Adrenal gland (tissue), 12 donors: Measurements from ENCODE around the gene DIP2C. TPM values are rescaled to one million over a fixed set of nuclear protein-coding genes. Genes with fewer than 3 reads are reported as not detected.

Source experiments
- DNase-seq, 7 donors: peaks; one replicate each; pipeline ENCODE4 v3.0.0-alpha.2; 2019 to 2020
- H3K27ac ChIP-seq, 5 donors: fragments of 200-600 bp; sonication (generic) in 4 of 5; 1 replicate in 3 of 5; 2 replicates in 2 of 5; pipeline versions ENCODE4 v1.5.1 to v1.8.0; 2016 to 2020; ENCODE audit warnings: mild to moderate bottlenecking in 1 of 5
- H3K27me3 ChIP-seq: fragments of 200-600 bp; 2 replicates; pipeline ENCODE4 v1.8.0; 2021
- H3K36me3 ChIP-seq, 2 donors: fragments of 200-600 bp; replicated peaks in 1 of 2; 1 replicate in 1 of 2; 2 replicates in 1 of 2; pipeline versions ENCODE4 v1.5.1 to v1.8.0; 2018 to 2022
- H3K4me1 ChIP-seq, 2 donors: fragments of 200-600 bp; replicated peaks in 1 of 2; 1 replicate in 1 of 2; 2 replicates in 1 of 2; pipeline versions ENCODE4 v1.5.1 to v1.8.0; 2018 to 2021
- H3K4me3 ChIP-seq, 4 donors: fragments of 200-600 bp; sonication (generic) in 3 of 4; one replicate each; pipeline ENCODE4 v1.5.1; 2016 to 2018
- H3K9me3 ChIP-seq, 3 donors: fragments of 200-600 bp; sonication (generic) in 1 of 3; replicated peaks in 1 of 3; 1 replicate in 2 of 3; 2 replicates in 1 of 3; pipeline versions ENCODE4 v1.5.1 to v1.8.0; 2016 to 2021
- POLR2A ChIP-seq, 2 donors: fragments of 450-650 bp; IDR thresholded peaks; one replicate each; pipeline ENCODE4 v1.6.1; 2017; ENCODE audit warnings: antibody characterized with exemption in 2 of 2, mild to moderate bottlenecking in 2 of 2, moderate library complexity in 1 of 2
- WGBS, 4 donors: extraction: QIAGEN DNeasy Blood & Tissue Kit in 2 of 4; methylation state at CpG; one replicate each; pipeline versions ENCODE4 v1.1.5 to v1.1.7; 2013 to 2017; 5-methylcytosine and 5-hydroxymethylcytosine counted together
- intact Hi-C, 2 donors: fragments of 100-400 bp; cut with DNase I; formaldehyde crosslinking; loops; one replicate each; pipeline versions ENCODE4 v1.14.1 to v1.15.0; 2022 to 2023
- polyA plus RNA-seq, 3 donors: library from polyadenylated mRNA; stranded (reverse); fragments of 200-250 nt in 2 of 3; fragments of 350-450 nt in 1 of 3; fragmentation: Illumina TruSeq in 1 of 3; extraction: RNeasy Lipid Tissue Mini Kit (QIAGEN cat#74804) in 1 of 3; gene quantifications; one replicate each; pipeline ENCODE4 v1.2.3, GENCODE V29; 2013 to 2014
- total RNA-seq, 9 donors: library from RNA; depleted of rRNA in 4 of 9; stranded (reverse); fragments of >200 nt in 4 of 9; fragments of 120-200 nt in 1 of 9; fragmentation: NEBNext Ultra II Directional in 1 of 9; extraction: Animal tissue kit (Norgen Biotek cat#: 25700) in 1 of 9; gene quantifications; one replicate each; pipeline versions ENCODE4 v1.1.0 to v1.2.4, GENCODE V29; 2013 to 2023
- TF ChIP-seq, protein P1 (sequence below), 6 experiments: fragments of 450-650 bp in 4 of 6; fragments of 200-600 bp in 2 of 6; sonication (generic) in 1 of 6; IDR thresholded peaks; 1 replicate in 5 of 6; 2 replicates in 1 of 6; pipeline versions ENCODE4 v1.5.1 to v1.8.0; 2016 to 2021; ENCODE audit warnings: antibody characterized with exemption in 6 of 6, mild to moderate bottlenecking in 2 of 6, moderate library complexity in 1 of 6
- donor health status: healthy with polysubstance abuse.
- donor health status: Bipolar disorder and iron deficiency.
- donor health status: DM: yes; HTN: yes; CAD: no.
- donor health status: DM: no; HTN: no; CAD: no.
- donor health status: DM: no; HTN: no; CAD: no.
- donor health status: DM: yes; HTN: yes; CAD: no.

DIP2C gene
- total and polyA plus RNA-seq, 12 donors: 4.8 to 23.9 (median 19.7) TPM

DNA sequence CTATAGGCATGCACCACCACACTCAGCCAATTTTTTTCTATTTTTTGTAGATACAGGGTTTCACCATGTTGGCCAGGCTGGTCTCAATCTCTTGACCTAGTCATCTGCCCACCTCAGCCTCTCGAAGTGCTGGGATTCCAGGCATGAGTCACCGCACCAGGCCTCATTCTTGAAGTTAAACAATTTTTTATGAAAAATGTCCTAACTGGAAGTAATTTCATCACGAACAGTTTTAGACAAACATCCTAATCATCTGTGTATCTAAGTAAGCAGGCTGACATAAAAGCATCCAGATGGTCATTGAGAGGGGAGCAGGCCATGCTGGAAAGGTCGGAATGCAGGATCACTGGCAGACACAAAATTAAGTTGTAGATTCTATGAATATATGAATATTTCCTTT is 285.1 kb downstream of the DIP2C start:
- no peaks in the 10 kb centered on the region for H3K27me3 ChIP-seq
- no peak overlapping the region for H3K4me3 ChIP-seq
- intact Hi-C loops: no loop called here
- H3K36me3 ChIP-seq: no peaks in the 10 kb centered on the region
- DNase-seq: no peak
- H3K4me1 ChIP-seq: no peaks in the 10 kb centered on the region
- no peak overlapping the region for H3K27ac ChIP-seq
- 90 to 94% (median 93%) methylated on average over 4 of the region's 4 CpGs for WGBS, 4 donors
- TF ChIP-seq, protein P1, sequence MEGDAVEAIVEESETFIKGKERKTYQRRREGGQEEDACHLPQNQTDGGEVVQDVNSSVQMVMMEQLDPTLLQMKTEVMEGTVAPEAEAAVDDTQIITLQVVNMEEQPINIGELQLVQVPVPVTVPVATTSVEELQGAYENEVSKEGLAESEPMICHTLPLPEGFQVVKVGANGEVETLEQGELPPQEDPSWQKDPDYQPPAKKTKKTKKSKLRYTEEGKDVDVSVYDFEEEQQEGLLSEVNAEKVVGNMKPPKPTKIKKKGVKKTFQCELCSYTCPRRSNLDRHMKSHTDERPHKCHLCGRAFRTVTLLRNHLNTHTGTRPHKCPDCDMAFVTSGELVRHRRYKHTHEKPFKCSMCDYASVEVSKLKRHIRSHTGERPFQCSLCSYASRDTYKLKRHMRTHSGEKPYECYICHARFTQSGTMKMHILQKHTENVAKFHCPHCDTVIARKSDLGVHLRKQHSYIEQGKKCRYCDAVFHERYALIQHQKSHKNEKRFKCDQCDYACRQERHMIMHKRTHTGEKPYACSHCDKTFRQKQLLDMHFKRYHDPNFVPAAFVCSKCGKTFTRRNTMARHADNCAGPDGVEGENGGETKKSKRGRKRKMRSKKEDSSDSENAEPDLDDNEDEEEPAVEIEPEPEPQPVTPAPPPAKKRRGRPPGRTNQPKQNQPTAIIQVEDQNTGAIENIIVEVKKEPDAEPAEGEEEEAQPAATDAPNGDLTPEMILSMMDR (IDR thresholded peaks at IDR 0.05): no peak
- no peak for TF ChIP-seq POLR2A (IDR thresholded peaks at IDR 0.05)
- no peaks in the 10 kb centered on the region for H3K9me3 ChIP-seq

DNA sequence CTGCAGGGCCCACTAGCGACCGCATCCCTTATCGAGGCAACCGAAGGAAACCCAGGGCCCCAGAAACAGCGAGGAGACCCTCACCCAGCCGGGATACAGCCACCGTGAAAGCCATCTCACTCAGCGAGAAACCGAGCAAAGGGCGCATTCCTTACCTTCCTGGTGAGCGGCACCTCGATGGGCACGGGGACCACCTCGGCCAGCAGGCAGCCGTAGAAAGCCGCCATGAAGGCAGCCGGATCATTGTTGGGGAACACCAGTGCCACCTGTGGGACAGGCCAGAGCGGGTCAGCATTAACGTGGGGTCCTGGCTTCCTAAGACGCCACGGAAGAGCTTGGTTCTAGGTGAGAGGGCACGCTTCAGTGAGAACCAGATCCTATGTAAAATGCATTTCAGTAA is 290.5 kb downstream of the DIP2C start:
- Histone ChIP-seq H3K4me3 (no peak overlapping the region), H3K9me3 (no peaks in the 10 kb centered on the region), H3K4me1 (peaks cover 0 to 6% of the 10 kb centered on the region in 2 donors), H3K27me3 (no peaks in the 10 kb centered on the region), H3K36me3 (no peaks in the 10 kb centered on the region), H3K27ac (no peak overlapping the region)
- 89 to 94% (median 90%) methylated on average over 17 to 22 of the region's 22 CpGs for WGBS, 4 donors
- intact Hi-C loops: no loop called here
- DNase-seq: peak in 1 of 7 donors; percentile 42
- TF ChIP-seq, protein P1 (IDR thresholded peaks at IDR 0.05): no peak
- TF ChIP-seq POLR2A (IDR thresholded peaks at IDR 0.05): no peak

DNA sequence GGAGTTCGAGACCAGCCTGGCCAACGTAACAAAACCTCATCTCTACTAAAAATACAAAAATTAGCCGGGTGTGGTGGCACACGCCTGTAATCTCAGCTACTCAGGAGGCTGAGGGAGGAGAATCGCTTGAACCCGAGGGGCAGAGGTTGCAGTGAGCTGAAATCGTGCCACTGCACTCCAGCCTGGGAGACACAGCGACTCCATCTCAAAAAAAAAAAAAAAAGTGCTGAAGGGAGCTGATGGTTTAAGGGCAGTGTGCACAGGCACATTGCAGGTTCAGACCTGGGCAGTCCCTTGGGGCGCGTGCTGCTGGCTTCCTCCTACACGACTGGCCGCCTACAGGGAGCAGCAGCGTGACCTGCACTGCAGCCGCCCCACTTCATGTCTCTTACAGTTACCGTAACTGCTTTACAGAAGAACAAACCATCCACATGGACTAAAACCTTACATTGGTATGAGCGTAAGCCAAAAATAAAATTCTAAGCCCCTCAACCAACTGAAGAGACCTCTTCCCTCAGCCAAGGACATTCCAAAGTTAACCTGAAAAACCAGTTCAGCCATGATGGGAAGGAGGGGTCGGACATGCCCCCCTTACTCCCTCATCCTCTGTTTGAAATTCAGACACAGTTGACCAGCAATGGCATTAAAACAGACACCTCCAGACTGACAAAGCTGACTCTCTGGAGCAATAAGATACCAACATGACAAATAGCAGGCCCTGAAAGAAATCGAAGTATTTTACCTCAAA is 292.0 kb downstream of the DIP2C start:
- no peaks in the 10 kb centered on the region for H3K9me3 ChIP-seq
- peak overlapping the region in 1 of 5 donors; percentile 17 for H3K27ac ChIP-seq
- 91 to 95% (median 94%) methylated on average over 18 of the region's 18 CpGs for WGBS, 4 donors
- DNase-seq: peak in 1 of 7 donors; percentile 41
- H3K27me3 ChIP-seq: no peaks in the 10 kb centered on the region
- peaks cover 0 to 6% of the 10 kb centered on the region in 2 donors for H3K4me1 ChIP-seq
- TF ChIP-seq, protein P1 (IDR thresholded peaks at IDR 0.05): no peak
- TF ChIP-seq POLR2A (IDR thresholded peaks at IDR 0.05): no peak
- H3K4me3 ChIP-seq: no peak overlapping the region
- H3K36me3 ChIP-seq: no peaks in the 10 kb centered on the region
- intact Hi-C loops: no loop called here

DNA sequence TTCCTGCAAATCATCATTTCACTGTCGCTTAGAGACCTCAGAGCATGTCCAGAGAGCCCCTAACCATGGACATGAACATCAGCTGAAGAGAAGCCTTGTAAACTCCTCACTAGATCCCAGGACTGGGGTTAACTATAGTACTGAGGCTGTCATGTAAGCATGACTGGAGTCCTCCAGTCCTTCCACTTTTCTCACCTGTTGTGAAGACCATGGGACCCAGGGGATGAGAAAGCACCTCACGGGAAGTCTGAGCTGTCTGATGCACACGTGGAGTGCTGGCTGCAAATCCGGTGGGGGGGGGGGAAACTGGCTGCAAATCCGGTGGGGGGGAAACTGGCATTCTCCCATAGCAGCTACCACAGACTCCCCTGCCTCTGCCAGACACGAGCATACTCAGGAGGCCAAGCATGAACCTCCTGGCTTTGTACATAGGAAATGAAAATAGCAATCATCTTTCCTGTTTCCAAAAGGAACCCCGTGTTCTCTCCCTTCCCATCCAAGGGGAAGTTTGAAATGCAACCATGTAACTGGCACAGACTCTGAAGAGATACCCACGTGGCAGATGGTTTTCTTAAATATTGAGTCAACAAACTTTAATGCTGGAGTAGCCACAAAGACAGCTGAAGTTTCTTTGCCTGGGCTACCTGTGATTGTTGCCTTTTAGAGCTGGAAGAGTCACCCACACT is 292.8 kb downstream of the DIP2C start:
- H3K36me3 ChIP-seq: no peaks in the 10 kb centered on the region
- no peaks in the 10 kb centered on the region for H3K27me3 ChIP-seq
- peaks cover 0 to 6% of the 10 kb centered on the region in 2 donors for H3K4me1 ChIP-seq
- H3K4me3 ChIP-seq: no peak overlapping the region
- peak overlapping the region in 2 of 5 donors; percentile 25 to 39 for H3K27ac ChIP-seq
- DNase-seq: peak in 2 of 7 donors; percentile 35 to 61
- intact Hi-C loops: no loop called here
- no peak for TF ChIP-seq POLR2A (IDR thresholded peaks at IDR 0.05)
- TF ChIP-seq, protein P1 (IDR thresholded peaks at IDR 0.05): no peak
- WGBS, 4 donors: 47 to 73% (median 68%) methylated on average over 3 to 8 of the region's 8 CpGs
- H3K9me3 ChIP-seq: no peaks in the 10 kb centered on the region
